ENCODE measurements around the gene FERMT3.

Gene FERMT3

GRCh38 chr11:64266339-64266738 is 59.8 kb downstream of the FERMT3 start:
- DNase-seq, result no peak

DNA sequence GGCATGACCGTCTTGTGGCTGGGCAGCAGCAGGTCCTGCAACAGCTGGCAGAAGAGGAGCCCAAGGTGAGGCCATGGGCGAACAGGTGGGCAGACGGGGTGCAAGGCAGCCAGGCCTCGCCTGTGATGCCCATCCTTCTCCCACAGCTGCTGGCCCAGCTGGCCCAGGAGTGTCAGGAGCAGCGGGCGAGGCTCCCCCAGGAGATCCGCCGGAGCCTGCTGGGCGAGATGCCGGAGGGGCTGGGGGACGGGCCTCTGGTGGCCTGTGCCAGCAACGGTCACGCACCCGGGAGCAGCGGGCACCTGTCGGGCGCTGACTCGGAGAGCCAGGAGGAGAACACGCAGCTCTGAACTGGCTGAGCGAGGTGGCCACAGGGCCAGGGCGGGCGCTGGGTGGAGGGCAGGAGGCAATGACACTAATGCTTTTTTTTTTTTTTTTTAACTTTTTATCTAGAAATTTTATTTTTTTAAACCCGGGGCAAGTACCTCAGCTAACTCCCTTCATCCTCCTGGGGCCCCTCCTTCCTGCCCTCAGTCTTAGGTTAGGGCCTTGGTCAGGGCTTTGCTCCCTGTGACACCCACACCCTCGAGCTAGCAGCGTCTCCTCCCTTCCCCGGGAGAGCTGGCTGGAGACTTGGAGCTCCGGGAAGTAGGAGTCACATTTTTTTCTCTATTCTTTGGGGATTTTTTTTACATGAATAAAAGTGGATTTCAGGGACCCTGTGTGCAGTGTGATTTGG is 60.9 kb downstream of the FERMT3 start:
- DNase-seq, result no peak

DNA sequence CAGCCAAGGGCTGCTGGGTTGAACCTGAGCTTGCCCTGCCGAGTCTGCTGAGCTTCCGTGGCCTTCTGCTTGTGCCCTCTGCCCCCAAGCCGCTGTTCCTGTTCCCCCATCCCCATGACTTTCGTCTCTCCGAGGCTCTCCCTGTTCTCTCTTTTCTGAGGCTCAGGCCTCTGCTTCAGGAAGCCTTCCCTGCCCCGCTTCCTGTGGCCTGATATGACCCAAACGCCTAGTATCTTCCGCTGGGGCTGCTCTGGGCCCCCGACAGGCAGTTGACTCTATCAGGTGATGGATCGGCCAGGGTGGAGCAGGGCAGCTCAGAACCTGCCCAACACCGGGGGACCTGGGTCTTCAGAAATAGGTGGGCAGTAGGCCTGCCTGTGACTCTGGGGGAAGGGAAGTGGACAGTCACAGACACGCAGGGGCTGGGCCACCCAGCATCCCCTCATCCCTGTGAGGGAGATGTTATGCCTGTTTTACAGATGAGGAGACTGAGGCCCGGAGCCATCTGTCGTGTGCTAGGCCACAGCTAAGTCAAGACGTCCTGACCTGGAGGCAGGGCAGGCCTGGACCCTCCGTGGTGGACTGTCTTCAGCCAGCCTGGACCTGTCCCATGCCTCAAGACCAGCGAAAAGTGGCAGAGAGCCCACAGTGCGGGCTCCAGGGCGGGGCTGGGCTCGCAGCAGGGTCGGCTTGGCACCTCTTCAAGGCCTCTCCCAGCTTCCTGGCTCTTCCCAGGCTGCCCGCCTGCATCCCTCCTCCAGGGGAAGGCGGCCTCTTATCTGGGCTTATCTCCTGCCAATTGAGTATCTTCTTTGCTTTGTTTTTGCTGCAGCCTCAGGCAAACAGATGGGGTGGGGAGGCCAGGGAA is 61.7 kb downstream of the FERMT3 start:
- DNase-seq, result no peak

- DNase-seq, result peak; percentile 33 to 42
These were observed 62.5 kb downstream of the FERMT3 start for GRCh38 chr11:64268893-64269539.

GRCh38 chr11:64269540-64270220 is 63.2 kb downstream of the FERMT3 start:
- peak; percentile 97 to 98 for DNase-seq
